ENCODE data around the gene DCLRE1B.

- TF ChIP-seq CTCF (IDR thresholded peaks at IDR 0.05) (no peak), ZNF671 (CRISPR knock-in tag; IDR thresholded peaks at IDR 0.05) (no peak), FOXK1 (CRISPR knock-in tag; IDR thresholded peaks at IDR 0.05) (no peak), HMGXB4 (CRISPR knock-in tag; IDR thresholded peaks at IDR 0.05) (no peak), ZNF121 (CRISPR knock-in tag; IDR thresholded peaks at IDR 0.05) (no peak), MAX (CRISPR knock-in tag; IDR thresholded peaks at IDR 0.05) (no peak), ZBTB21 (CRISPR knock-in tag; IDR thresholded peaks at IDR 0.05; ENCODE audit: borderline replicate concordance) (no peak), NR1H2 (CRISPR knock-in tag; IDR thresholded peaks at IDR 0.05) (no peak), ZNF232 (CRISPR knock-in tag; IDR thresholded peaks at IDR 0.05) (no peak), JUN (CRISPR knock-in tag; IDR thresholded peaks at IDR 0.05) (no peak), EMX1 (CRISPR knock-in tag; IDR thresholded peaks at IDR 0.05) (no peak)
Observed at GRCh38 chr1:113860891-113861290, 44.2 kb upstream of the DCLRE1B start.
